Mesodermal cell (in vitro differentiated cells): ENCODE measurements around the gene CDC34. TPM values are rescaled to one million over a fixed set of nuclear protein-coding genes. Genes with fewer than 3 reads are reported as not detected.
A peak's percentile ranks its signal among the peaks of the same experiment; 100 is the strongest.

ENCODE experiments used
- H3K27ac ChIP-seq: 2 replicates; pipeline ENCODE4 v1.7.0; 2013; ENCODE audit warnings: mild to moderate bottlenecking, low read depth, low read length, moderate library complexity; ENCODE audit not compliant: severe bottlenecking
- H3K36me3 ChIP-seq: 2 replicates; pipeline ENCODE4 v1.7.1; 2013; ENCODE audit warnings: mild to moderate bottlenecking, low read length, moderate library complexity; ENCODE audit not compliant: control insufficient read depth, insufficient read depth
- H3K4me1 ChIP-seq: one replicate; pipeline ENCODE4 v1.7.1; 2013; ENCODE audit warnings: mild to moderate bottlenecking, low read length; ENCODE audit not compliant: insufficient read depth, control insufficient read depth, poor library complexity, severe bottlenecking
- H3K4me3 ChIP-seq: 2 replicates; pipeline ENCODE4 v1.7.0; 2013; ENCODE audit warnings: low read length, control low read depth, mild to moderate bottlenecking; ENCODE audit not compliant: insufficient read depth, poor library complexity, severe bottlenecking; ENCODE audit errors: extremely low read depth
- H3K9me3 ChIP-seq: 2 replicates; pipeline ENCODE4 v1.7.1; 2013; ENCODE audit warnings: mild to moderate bottlenecking, low read length, moderate library complexity; ENCODE audit not compliant: control insufficient read depth
- WGBS, 2 experiments: methylation state at CpG; one replicate each; pipeline ENCODE4 v1.1.5; 2013; ENCODE audit warnings: missing lambda C conversion rate in 2 of 2; ENCODE audit not compliant: insufficient coverage in 2 of 2; 5-methylcytosine and 5-hydroxymethylcytosine counted together
- polyA plus RNA-seq, 2 experiments: library from polyadenylated mRNA; stranded (reverse); fragments of 50-300 nt; gene quantifications; one replicate each; pipeline ENCODE4 v1.2.3, GENCODE V29; 2013

Gene CDC34
- polyA plus RNA-seq (2013, experiment 1 of 2): 170 TPM
- 138 TPM for polyA plus RNA-seq (2013, experiment 2 of 2)

- H3K9me3 ChIP-seq: no peaks in the 10 kb centered on the region
- peak within 1 kb of the TSS; percentile 86 for H3K27ac ChIP-seq
- peak within 1 kb of the TSS; percentile 98 for H3K4me3 ChIP-seq
- H3K4me1 ChIP-seq: peaks cover 11% of the 10 kb centered on the region
- 0% methylated on average over 58 to 59 of the region's 84 CpGs for WGBS, 2 experiments
- H3K36me3 ChIP-seq: peaks cover 35% of the 10 kb centered on the region
Measured at GRCh38 chr19:531753-532560, at the start of gene CDC34. CDC34 (plus strand) TSS chr19:531760; CDS start chr19:531932, 172 bp downstream.

- Histone ChIP-seq H3K9me3 (peaks cover 8% of the 10 kb centered on the region), H3K4me1 (peaks cover 8% of the 10 kb centered on the region), H3K36me3 (no peaks in the 10 kb centered on the region), H3K4me3 (no peak overlapping the region), H3K27ac (no peak overlapping the region)
- 64% methylated on average over 17 to 18 of the region's 20 CpGs for WGBS, 2 experiments
Measured at GRCh38 chr19:482186-483041, 49.1 kb upstream of the CDC34 start.

- H3K4me1 ChIP-seq: peaks cover 12% of the 10 kb centered on the region
- 82 to 83% methylated on average over 11 to 18 of the region's 21 CpGs for WGBS, 2 experiments
- no peaks in the 10 kb centered on the region for H3K36me3 ChIP-seq
- H3K4me3 ChIP-seq: no peak overlapping the region
- H3K27ac ChIP-seq: no peak overlapping the region
- H3K9me3 ChIP-seq: peaks cover 8% of the 10 kb centered on the region
Measured at GRCh38 chr19:483332-484072, 48.1 kb upstream of the CDC34 start.

- peaks cover 12% of the 10 kb centered on the region for H3K4me1 ChIP-seq
- H3K4me3 ChIP-seq: no peak overlapping the region
- H3K27ac ChIP-seq: no peak overlapping the region
- no peaks in the 10 kb centered on the region for H3K36me3 ChIP-seq
- 78 to 80% methylated on average over 14 to 15 of the region's 15 CpGs for WGBS, 2 experiments
- H3K9me3 ChIP-seq: peaks cover 8% of the 10 kb centered on the region
Measured at GRCh38 chr19:484494-484893, 47.1 kb upstream of the CDC34 start.

GRCh38 chr19:485077-485476, 46.5 kb upstream of the CDC34 start:
- whole genome bisulfite sequencing, 2 experiments: 90% methylated on average over 18 to 19 of the region's 22 CpGs
- Histone ChIP-seq H3K27ac (no peak overlapping the region), H3K36me3 (no peaks in the 10 kb centered on the region), H3K4me3 (no peak overlapping the region), H3K4me1 (peaks cover 13% of the 10 kb centered on the region), H3K9me3 (peaks cover 8% of the 10 kb centered on the region)

- peaks cover 6% of the 10 kb centered on the region for H3K9me3 ChIP-seq
- WGBS, 2 experiments: 12 to 19% methylated on average over 17 to 19 of the region's 23 CpGs
- H3K36me3 ChIP-seq: no peaks in the 10 kb centered on the region
- no peak overlapping the region for H3K4me3 ChIP-seq
- peak overlapping the region; percentile 85 for H3K27ac ChIP-seq
- H3K4me1 ChIP-seq: peaks cover 14% of the 10 kb centered on the region
Measured at GRCh38 chr19:485583-486236, 45.9 kb upstream of the CDC34 start.

GRCh38 chr19:488505-489417, 42.8 kb upstream of the CDC34 start:
- no peaks in the 10 kb centered on the region for H3K9me3 ChIP-seq
- 0% methylated on average over 95 to 97 of the region's 114 CpGs for WGBS, 2 experiments
- H3K4me1 ChIP-seq: peaks cover 14% of the 10 kb centered on the region
- H3K4me3 ChIP-seq: peak overlapping the region; percentile 82
- H3K27ac ChIP-seq: peak overlapping the region; percentile 90
- no peaks in the 10 kb centered on the region for H3K36me3 ChIP-seq

GRCh38 chr19:489418-490196, 42.0 kb upstream of the CDC34 start:
- Histone ChIP-seq H3K36me3 (no peaks in the 10 kb centered on the region), H3K4me1 (peaks cover 14% of the 10 kb centered on the region), H3K27ac (peak overlapping the region; percentile 67), H3K4me3 (peak overlapping the region; percentile 82), H3K9me3 (no peaks in the 10 kb centered on the region)
- 29 to 30% methylated on average over 52 to 55 of the region's 61 CpGs for WGBS, 2 experiments

GRCh38 chr19:491146-491741, 40.3 kb upstream of the CDC34 start:
- 93 to 94% methylated on average over 24 to 26 of the region's 32 CpGs for WGBS, 2 experiments
- Histone ChIP-seq H3K4me1 (peaks cover 7% of the 10 kb centered on the region), H3K4me3 (no peak overlapping the region), H3K36me3 (no peaks in the 10 kb centered on the region), H3K27ac (no peak overlapping the region), H3K9me3 (no peaks in the 10 kb centered on the region)
